NOMO-1 (cell line): Measurements from ENCODE around the gene ELAVL3.

Source experiments
- DNase-seq, 2 experiments: peaks; one replicate each; lab custom pipeline; 2025; ENCODE audit not compliant: unreplicated experiment in 2 of 2; lab: John Stamatoyannopoulos, UW

The ELAVL3 gene

DNA sequence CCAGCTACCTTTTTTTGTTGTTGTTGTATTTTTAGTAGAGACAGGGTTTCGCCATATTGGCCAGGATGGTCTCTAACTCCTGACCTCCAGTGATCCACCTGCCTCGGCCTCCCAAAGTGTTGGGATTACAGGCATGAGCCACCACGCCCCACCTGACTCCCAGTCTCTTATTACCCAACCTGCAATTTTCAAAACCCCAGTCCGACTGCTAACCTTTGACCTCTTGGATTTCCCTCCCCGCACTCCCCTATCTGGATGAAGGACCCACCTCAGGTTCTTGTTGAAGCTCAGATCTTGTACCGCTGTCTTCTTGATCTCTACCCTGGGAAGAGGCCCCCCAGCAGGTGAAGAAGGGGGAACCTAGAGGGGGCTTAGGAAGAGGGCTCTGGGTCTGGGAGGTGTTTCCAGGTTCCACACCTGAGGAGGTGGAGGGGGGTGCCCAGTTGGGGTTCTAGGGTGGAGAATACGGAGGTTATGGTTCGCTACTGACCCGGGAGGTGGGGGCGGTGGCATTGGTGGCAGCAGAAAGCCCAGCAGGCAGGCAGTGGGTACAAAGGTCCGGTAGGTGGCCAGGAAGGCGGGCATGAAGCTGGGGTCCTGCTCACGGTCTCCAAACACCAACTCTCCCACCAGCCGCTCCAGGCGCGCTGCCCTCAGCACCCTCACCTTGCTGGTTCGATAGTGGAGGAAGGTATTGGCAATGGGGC, 64.3 kb downstream of the ELAVL3 start:
- DNase-seq = no peak

DNA sequence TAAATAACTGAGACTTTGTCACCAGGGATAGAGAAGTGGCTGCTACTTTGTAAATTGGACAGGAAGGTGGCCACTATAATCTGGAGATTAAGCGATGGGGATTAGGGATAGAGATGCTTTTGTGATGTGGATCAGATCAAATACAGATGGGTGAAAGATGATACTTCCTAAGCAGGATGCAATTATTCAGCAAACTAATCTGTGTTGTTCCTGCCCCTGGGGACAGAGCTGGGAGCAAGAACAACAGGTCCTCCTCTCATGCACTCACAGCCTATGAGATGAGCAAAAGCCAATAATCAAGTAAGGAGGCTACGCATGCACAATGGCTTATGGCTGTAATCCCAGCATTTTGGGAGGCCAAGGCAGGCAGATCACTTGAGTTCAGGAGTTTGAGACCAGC, 66.3 kb downstream of the ELAVL3 start:
- no peak for DNase-seq

DNA sequence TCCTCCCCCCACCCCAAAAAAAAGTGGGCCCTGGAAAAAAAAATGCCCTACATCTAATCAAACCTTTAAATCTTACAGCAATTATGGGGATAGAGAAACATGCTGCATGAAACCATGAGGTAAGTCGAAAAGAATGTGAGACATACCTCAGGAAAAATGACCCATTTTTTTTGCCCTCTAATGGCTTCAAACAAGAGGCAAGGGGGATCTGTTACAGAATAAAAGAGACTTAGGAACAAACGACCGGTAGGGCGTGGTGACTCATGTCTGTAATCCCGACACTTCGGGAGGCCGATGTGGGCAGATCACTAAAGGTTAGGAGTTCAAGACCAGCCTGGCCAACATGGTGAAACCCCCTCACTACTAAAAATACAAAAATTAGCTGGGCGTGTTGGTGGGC, 70.2 kb downstream of the ELAVL3 start:
- DNase-seq = no peak

DNA sequence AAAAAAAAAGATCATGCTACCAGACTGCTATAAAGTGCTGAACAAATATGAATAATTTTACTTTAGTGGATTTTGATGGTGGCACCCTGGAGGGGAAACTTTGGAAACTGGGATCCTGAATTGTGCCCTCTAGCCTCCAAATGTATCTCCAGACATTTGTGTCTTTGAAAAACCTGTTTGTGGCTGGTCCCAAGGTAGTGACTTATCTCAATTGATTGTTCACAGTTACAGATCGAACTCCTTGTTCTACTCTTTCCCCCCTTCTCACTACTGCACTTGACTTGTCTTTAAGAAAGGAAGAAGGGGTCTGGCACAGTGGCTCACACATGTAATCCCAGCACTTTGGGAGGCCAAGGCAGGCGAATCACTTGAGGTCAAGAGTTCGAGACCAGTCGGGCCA, 72.3 kb downstream of the ELAVL3 start:
- DNase-seq = no peak

DNA sequence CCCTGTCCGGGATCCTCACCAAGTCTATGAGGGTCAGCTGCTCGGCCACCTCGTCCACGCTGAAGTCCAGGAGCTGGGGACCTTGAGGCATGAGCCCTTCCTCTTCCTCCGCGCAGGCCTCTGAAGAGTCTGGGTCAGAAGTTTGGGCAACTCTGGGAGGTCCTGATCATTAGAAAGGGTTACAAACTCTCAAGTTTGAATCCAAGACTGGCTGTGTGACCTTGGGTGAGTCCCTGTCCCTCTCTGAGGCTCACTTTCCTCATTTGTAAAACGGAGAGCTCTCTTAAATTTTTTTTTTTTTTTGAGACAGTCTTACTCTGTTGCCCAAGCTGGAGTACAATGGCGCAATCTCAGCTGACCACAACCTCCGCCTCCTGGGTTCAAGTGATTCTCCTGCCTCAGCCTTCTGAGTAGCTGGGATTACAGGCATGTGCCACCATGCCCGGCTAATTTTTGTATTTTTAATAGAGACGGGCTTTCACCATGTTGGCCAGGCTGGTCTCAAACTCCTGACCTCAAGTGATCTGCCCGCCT, 74.1 kb downstream of the ELAVL3 start:
- DNase-seq = peak in 1 of 2 experiments; percentile 35

DNA sequence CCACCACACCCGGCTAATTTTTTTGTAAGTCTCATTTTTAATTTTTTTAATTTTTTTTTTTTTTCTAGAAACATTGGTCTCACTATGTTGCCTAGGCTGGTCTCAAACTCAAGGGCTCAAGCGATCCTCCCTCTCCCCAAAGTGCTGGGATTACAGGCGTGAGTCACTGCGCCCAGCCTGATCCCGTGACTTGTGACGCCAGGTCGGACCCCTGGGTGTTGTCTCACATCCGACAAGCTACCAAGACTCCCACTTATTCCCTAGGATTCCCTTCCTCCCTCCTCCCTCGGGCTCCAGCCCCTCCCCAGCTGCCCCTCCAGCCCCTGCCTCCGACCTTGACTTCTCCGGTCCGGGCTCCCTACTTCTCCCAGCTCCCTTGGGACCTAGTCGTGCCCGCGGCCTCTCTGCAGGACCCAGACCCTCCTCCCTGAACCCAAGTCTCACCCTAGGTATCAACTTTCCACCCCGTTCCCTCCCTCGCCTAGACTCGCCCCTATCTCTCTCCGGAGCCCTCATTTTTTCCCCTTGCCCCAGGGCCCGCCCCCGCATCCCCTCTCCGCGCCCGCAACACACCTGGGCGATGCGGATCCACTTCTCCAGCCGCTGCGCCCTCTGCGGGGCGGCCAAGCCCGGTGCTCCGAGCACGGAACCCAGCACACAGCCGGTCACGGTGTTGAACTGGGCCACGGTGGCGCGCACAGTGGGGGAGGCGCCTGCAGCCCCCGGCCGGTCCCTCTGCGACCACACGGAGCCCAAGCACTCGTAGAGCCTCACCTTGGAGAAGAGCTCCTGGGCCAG, 74.8 kb downstream of the ELAVL3 start:
- no peak for DNase-seq

DNA sequence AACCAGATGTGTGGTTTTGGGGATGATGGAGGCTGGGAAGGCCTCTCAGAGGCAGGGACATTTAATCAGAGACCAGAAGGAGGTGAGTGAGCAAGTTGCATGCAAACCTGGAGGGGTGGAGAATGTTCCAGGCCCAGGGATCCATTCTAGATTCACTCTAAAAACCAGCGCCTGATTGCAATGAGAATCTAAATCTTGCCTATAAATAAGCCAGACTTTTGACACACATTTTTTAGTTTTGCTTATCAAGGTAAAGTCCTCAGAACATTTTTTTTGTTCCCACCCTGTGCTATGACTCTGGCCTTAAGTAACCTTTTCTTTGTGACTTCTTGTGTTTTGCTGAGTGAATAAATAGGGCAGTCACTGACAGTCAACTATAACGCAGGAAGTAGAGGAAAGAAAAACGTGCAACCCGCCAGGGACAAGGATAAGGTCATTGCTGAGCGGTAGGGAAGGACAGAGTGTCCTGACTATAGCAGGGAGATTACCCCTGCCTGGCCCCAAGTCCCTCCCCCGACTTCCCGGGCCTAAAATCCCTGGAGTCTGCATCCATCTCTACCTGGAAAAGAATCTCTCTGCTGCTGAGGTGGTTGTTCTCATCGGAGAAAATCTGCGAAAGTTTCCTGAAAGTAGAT, 76.1 kb downstream of the ELAVL3 start:
- DNase-seq = no peak

DNA sequence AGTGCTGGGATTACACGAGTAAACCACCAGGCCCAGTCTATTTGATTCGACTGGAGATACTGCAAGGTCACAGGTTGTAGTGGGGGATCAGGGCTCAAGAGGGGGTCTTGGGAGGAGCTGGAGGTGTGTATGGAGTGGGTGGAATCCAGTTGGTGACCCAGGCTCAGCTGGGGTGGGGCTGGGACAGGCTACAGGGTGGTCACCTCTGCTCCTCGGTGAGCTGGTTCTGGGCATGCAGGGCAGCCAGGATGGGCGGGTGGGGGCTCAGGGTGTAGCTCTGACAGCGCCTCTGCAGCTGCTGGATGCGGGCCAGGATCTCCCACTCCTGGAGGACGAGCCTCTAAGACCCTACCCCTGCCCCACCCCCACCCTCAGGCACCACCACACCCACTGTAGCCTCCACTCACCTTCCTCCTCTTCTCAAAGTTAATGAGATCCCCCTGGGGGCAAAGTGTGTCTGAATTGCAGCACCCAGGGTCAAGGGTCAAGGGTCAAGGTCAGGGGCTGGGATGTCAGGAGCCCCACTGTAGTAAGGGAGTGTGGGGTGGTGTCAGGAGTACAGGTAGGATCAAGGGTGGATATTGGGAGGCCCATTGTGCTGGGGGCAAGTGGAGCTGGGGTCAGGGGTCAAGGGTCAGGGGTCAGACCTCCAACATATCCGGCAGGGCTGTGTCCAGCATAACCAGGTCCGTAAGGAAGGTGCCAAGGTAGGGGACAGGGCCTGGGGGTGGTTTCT, 78.9 kb downstream of the ELAVL3 start:
- DNase-seq = no peak
